IMR-90 (cell line): ENCODE data around the gene CMA1. TPM values are rescaled to one million over a fixed set of nuclear protein-coding genes. Genes with fewer than 3 reads are reported as not detected.

ENCODE experiments used
- ATAC-seq: fragments of 200-7000 bp; cut with Tn5 transposase; 2 replicates; pipeline ENCODE4 v1.9.1; 2020; ENCODE audit warnings: low read depth, mild to moderate bottlenecking, moderate library complexity
- BruUV-seq: library from RNA; stranded (reverse); fragments of 400-500 nt; replicated peaks from 2 replicates; lab custom pipeline; 2021; lab: Mats Ljungman, UMichigan
- CTCF ChIA-PET: fragments of 300-600 bp; formaldehyde crosslinking; extraction: SDS; loops from one replicate; lab custom pipeline; 2021; ENCODE audit warnings: antibody characterized with exemption; lab: Yijun Ruan, JAX
- POLR2A ChIA-PET: fragments of 300-600 bp; sonication (Branson Sonifier 250); formaldehyde crosslinking; loops from one replicate; lab custom pipeline; 2022; ENCODE audit warnings: antibody characterized with exemption; ENCODE audit not compliant: unreplicated experiment; lab: Charles Lee
- DNase-seq: peaks from one replicate; pipeline ENCODE4 v3.0.0; 2013
- H2AFZ ChIP-seq: replicated peaks from 2 replicates; pipeline ENCODE3; 2013; ENCODE audit warnings: low read length, mild to moderate bottlenecking; ENCODE audit not compliant: poor library complexity
- H2AK5ac ChIP-seq: 2 replicates; pipeline ENCODE4 v1.6.1; 2013; ENCODE audit warnings: low read depth, low read length, inconsistent platforms
- H2AK9ac ChIP-seq: replicated peaks from 2 replicates; pipeline ENCODE3; 2013; ENCODE audit warnings: mild to moderate bottlenecking, low read depth, low read length, moderate library complexity; ENCODE audit not compliant: poor library complexity
- H2BK120ac ChIP-seq: 2 replicates; pipeline ENCODE4 v1.6.1; 2013; ENCODE audit warnings: low read depth, low read length, inconsistent platforms
- H2BK15ac ChIP-seq: 3 replicates; pipeline ENCODE4 v1.6.1; 2013; ENCODE audit warnings: low read depth, low read length, inconsistent platforms
- H2BK20ac ChIP-seq: 2 replicates; pipeline ENCODE4 v1.6.1; 2013; ENCODE audit warnings: low read depth, mild to moderate bottlenecking, inconsistent platforms, low read length, moderate library complexity
- H2BK5ac ChIP-seq: 2 replicates; pipeline ENCODE4 v1.6.1; 2013; ENCODE audit warnings: mild to moderate bottlenecking, low read depth, low read length, inconsistent platforms; ENCODE audit not compliant: poor library complexity, severe bottlenecking
- H3K14ac ChIP-seq: replicated peaks from 2 replicates; pipeline ENCODE4 v1.6.1; 2013; ENCODE audit warnings: low read depth, low read length, inconsistent platforms
- H3K18ac ChIP-seq: 2 replicates; pipeline ENCODE4 v1.6.1; 2013; ENCODE audit warnings: low read depth, low read length, control low read depth
- H3K23ac ChIP-seq: 2 replicates; pipeline ENCODE4 v1.6.1; 2013; ENCODE audit warnings: low read depth, low read length, inconsistent platforms
- H3K27ac ChIP-seq: 2 replicates; pipeline ENCODE4 v1.5.1; 2013; ENCODE audit warnings: mild to moderate bottlenecking, control low read depth, low read length; ENCODE audit not compliant: insufficient read depth
- H3K27me3 ChIP-seq: 2 replicates; pipeline ENCODE4 v1.6.1; 2013; ENCODE audit warnings: low read length; ENCODE audit not compliant: control insufficient read depth, insufficient read depth
- H3K36me3 ChIP-seq: 2 replicates; pipeline ENCODE4 v1.6.1; 2013; ENCODE audit warnings: low read length, mixed read lengths; ENCODE audit not compliant: control insufficient read depth, insufficient read depth
- H3K4ac ChIP-seq: 2 replicates; pipeline ENCODE4 v1.6.1; 2013; ENCODE audit warnings: low read depth, low read length, inconsistent platforms
- H3K4me1 ChIP-seq: 2 replicates; pipeline ENCODE4 v1.6.1; 2013; ENCODE audit warnings: low read length, mixed read lengths; ENCODE audit not compliant: control insufficient read depth, insufficient read depth
- H3K4me2 ChIP-seq: 2 replicates; pipeline ENCODE4 v1.6.1; 2013; ENCODE audit warnings: low read depth, mild to moderate bottlenecking, control low read depth, low read length, moderate library complexity
- H3K4me3 ChIP-seq: 2 replicates; pipeline ENCODE4 v1.5.1; 2013; ENCODE audit warnings: low read depth, mild to moderate bottlenecking, control low read depth, low read length, moderate library complexity; ENCODE audit not compliant: insufficient read depth
- H3K56ac ChIP-seq: 2 replicates; pipeline ENCODE4 v1.6.1; 2013; ENCODE audit warnings: low read length, inconsistent platforms; ENCODE audit not compliant: insufficient read depth; ENCODE audit errors: extremely low read depth
- H3K79me1 ChIP-seq, 2 experiments: 2 replicates each; pipeline ENCODE4 v1.6.1; 2013; ENCODE audit warnings: low read length in 2 of 2, inconsistent platforms in 1 of 2, low read depth in 1 of 2
- H3K9ac ChIP-seq: 2 replicates; pipeline ENCODE4 v1.6.1; 2013; ENCODE audit warnings: low read depth, low read length, control low read depth
- H3K9me1 ChIP-seq: 2 replicates; pipeline ENCODE4 v1.6.1; 2013; ENCODE audit warnings: low read length, inconsistent platforms; ENCODE audit not compliant: insufficient read depth
- H3K9me3 ChIP-seq: 2 replicates; pipeline ENCODE4 v1.6.1; 2013; ENCODE audit warnings: low read length; ENCODE audit not compliant: control insufficient read depth, insufficient read depth
- H4K20me1 ChIP-seq: 2 replicates; pipeline ENCODE4 v1.6.1; 2013; ENCODE audit warnings: low read length, inconsistent platforms; ENCODE audit not compliant: insufficient read depth
- H4K5ac ChIP-seq: 2 replicates; pipeline ENCODE4 v1.6.1; 2013; ENCODE audit warnings: mild to moderate bottlenecking, low read depth, low read length, control low read depth
- H4K8ac ChIP-seq, 2 experiments: 2 replicates each; pipeline ENCODE4 v1.6.1; 2013; ENCODE audit warnings: low read depth in 2 of 2, low read length in 2 of 2, control low read depth in 1 of 2, inconsistent platforms in 1 of 2
- H4K91ac ChIP-seq: 2 replicates; pipeline ENCODE4 v1.6.1; 2013; ENCODE audit warnings: low read depth, low read length, inconsistent platforms; ENCODE audit not compliant: insufficient read depth
- BHLHE40 ChIP-seq: fragments of 150-350 bp; IDR thresholded peaks from 2 replicates; pipeline ENCODE4 v1.6.1; 2016; ENCODE audit warnings: mild to moderate bottlenecking, low read depth, low read length
- CHD1 ChIP-seq: IDR thresholded peaks from 2 replicates; pipeline ENCODE4 v1.6.1; 2012; ENCODE audit warnings: low read depth, low read length, improper control_type of control experiment
- ELK1 ChIP-seq: fragments of 150-350 bp; IDR thresholded peaks from 2 replicates; pipeline ENCODE4 v1.6.1; 2016; ENCODE audit warnings: low read depth, mild to moderate bottlenecking, low read length, moderate library complexity, borderline replicate concordance
- FOS ChIP-seq: fragments of 150-350 bp; IDR thresholded peaks from 2 replicates; pipeline ENCODE4 v1.6.1; 2016; ENCODE audit warnings: low read depth, low read length
- MAFK ChIP-seq: IDR thresholded peaks from 2 replicates; pipeline ENCODE4 v1.6.1; 2012; ENCODE audit warnings: low read depth, low read length, improper control_type of control experiment
- MAZ ChIP-seq: IDR thresholded peaks from 2 replicates; pipeline ENCODE4 v1.6.1; 2012; ENCODE audit warnings: low read depth, mild to moderate bottlenecking, low read length, improper control_type of control experiment, moderate library complexity, borderline replicate concordance
- MXI1 ChIP-seq: IDR thresholded peaks from 2 replicates; pipeline ENCODE4 v1.6.1; 2012; ENCODE audit warnings: low read depth, mild to moderate bottlenecking, low read length, moderate library complexity, borderline replicate concordance
- NFE2L2 ChIP-seq: fragments of 150-350 bp; IDR thresholded peaks from 2 replicates; pipeline ENCODE4 v1.6.1; 2016; ENCODE audit warnings: low read depth, mild to moderate bottlenecking, low read length
- POLR2A ChIP-seq: IDR thresholded peaks from 2 replicates; pipeline ENCODE4 v1.6.1; 2012; ENCODE audit warnings: mild to moderate bottlenecking, low read depth, low read length
- RAD21 ChIP-seq: IDR thresholded peaks from 2 replicates; pipeline ENCODE4 v1.6.1; 2012; ENCODE audit warnings: low read length, improper control_type of control experiment
- RCOR1 ChIP-seq: IDR thresholded peaks from 2 replicates; pipeline ENCODE4 v1.6.1; 2012; ENCODE audit warnings: mild to moderate bottlenecking, low read length, improper control_type of control experiment; ENCODE audit not compliant: insufficient replicate concordance
- RFX5 ChIP-seq: IDR thresholded peaks from 2 replicates; pipeline ENCODE4 v1.8.0; 2012; ENCODE audit warnings: low read depth, mild to moderate bottlenecking, low read length, moderate library complexity
- SMC3 ChIP-seq: fragments of 150-350 bp; IDR thresholded peaks from 2 replicates; pipeline ENCODE4 v1.6.1; 2016; ENCODE audit warnings: low read depth, mild to moderate bottlenecking, antibody characterized with exemption, low read length, moderate library complexity
- WGBS, 2 experiments: methylation state at CpG; one replicate each; pipeline versions ENCODE4 v1.1.5 to v1.1.7; 2013; ENCODE audit warnings: missing lambda C conversion rate in 2 of 2; ENCODE audit not compliant: insufficient read length in 1 of 2; ENCODE audit errors: extremely low coverage in 2 of 2; 5-methylcytosine and 5-hydroxymethylcytosine counted together
- dilution Hi-C: fragments of 300-500 bp; cut with HindIII; formaldehyde crosslinking; loops from one replicate; pipeline ENCODE4 v1.14.3; 2018; ENCODE audit warnings: low sequenced_read_pairs; ENCODE audit not compliant: unreplicated experiment
- in situ Hi-C: fragments of 300-500 bp; cut with MboI; formaldehyde crosslinking; loops from 3 replicates; pipeline ENCODE4 v1.14.3; 2019; ENCODE audit warnings: low sequenced_read_pairs, inconsistent platforms, mixed read lengths
- intact Hi-C: fragments of 100-400 bp; cut with micrococcal nuclease; formaldehyde crosslinking; loops from 2 replicates; pipeline ENCODE4 v1.10.0; 2022
- polyA plus RNA-seq, 3 experiments: library from polyadenylated mRNA; depleted of rRNA; stranded (reverse); fragments of >200 nt; gene quantifications; 2 replicates each; pipeline ENCODE4 v1.2.3, GENCODE V29; 2012; ENCODE audit warnings: low replicate concordance in 1 of 3
- total RNA-seq: library from RNA; depleted of rRNA; stranded (reverse); fragments of >200 nt; gene quantifications from 2 replicates; pipeline ENCODE4 v1.2.3, GENCODE V29; 2012
- TF ChIP-seq, protein P1 (sequence below): conservative IDR thresholded peaks from 2 replicates; pipeline ENCODE4 v1.5.1; 2012; ENCODE audit warnings: mild to moderate bottlenecking, low read depth, low read length, improper control_type of control experiment
- TF ChIP-seq, protein P2 (sequence below): fragments of 150-350 bp; IDR thresholded peaks from 2 replicates; pipeline ENCODE4 v1.6.1; 2017; ENCODE audit warnings: mild to moderate bottlenecking, antibody characterized with exemption, low read length, low read depth

The CMA1 gene
- total and polyA plus RNA-seq, 2 of the 4 experiments (the other 2 are of a cell fraction), result not detected

DNA sequence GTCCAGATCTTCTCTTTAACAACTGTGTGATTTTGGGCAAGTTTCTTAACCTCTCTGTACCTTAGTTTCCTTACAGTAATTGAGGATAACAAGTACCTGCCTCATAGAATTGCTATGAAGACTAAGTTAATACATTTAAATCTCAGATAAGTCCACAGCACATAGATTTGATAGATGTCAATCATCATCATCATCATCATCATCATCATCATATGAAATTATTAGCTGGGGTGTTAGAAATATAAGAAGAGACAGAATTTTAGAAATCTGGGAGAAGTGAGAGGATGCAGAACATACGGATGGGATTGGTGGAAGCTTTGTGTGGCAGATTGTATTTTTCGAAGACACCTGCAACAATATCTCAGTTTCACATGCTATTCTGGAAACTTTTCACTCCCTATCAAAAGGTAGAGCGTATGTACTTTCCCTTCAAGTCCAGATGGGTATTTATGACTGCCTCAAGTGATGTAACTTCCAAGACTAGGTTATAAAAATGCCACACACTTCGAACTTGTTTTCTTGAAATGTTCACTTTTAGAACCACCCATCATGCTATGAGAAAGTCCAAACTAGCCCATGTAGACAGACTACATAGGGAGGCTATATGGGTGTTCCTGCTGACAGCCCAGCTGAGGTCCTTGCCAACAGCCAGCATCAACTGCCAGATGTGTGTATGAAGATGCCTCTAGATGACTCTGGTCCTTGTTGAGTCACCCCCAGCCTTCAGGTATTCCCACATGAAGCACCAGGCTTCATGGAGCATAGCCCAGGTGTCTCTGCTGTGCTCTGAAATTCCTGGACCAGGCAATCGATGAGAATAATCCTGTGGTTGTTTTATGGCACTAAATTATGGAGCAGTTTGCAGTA is 44.8 kb downstream of the CMA1 start:
- in situ Hi-C loops, result no loop called here
- no peak for TF ChIP-seq BHLHE40
- TF ChIP-seq, protein P1, sequence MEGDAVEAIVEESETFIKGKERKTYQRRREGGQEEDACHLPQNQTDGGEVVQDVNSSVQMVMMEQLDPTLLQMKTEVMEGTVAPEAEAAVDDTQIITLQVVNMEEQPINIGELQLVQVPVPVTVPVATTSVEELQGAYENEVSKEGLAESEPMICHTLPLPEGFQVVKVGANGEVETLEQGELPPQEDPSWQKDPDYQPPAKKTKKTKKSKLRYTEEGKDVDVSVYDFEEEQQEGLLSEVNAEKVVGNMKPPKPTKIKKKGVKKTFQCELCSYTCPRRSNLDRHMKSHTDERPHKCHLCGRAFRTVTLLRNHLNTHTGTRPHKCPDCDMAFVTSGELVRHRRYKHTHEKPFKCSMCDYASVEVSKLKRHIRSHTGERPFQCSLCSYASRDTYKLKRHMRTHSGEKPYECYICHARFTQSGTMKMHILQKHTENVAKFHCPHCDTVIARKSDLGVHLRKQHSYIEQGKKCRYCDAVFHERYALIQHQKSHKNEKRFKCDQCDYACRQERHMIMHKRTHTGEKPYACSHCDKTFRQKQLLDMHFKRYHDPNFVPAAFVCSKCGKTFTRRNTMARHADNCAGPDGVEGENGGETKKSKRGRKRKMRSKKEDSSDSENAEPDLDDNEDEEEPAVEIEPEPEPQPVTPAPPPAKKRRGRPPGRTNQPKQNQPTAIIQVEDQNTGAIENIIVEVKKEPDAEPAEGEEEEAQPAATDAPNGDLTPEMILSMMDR, result no peak
- no peak for TF ChIP-seq MAFK
- no peak for TF ChIP-seq FOS
- TF ChIP-seq NFE2L2, result no peak
- TF ChIP-seq RCOR1, result no peak
- no peak for TF ChIP-seq MXI1
- TF ChIP-seq RFX5, result no peak
- TF ChIP-seq CHD1, result no peak
- no peak for TF ChIP-seq SMC3
- TF ChIP-seq POLR2A, result no peak
- no peak for TF ChIP-seq RAD21
- TF ChIP-seq MAZ, result no peak
- no peak for TF ChIP-seq ELK1
- TF ChIP-seq, protein P2, sequence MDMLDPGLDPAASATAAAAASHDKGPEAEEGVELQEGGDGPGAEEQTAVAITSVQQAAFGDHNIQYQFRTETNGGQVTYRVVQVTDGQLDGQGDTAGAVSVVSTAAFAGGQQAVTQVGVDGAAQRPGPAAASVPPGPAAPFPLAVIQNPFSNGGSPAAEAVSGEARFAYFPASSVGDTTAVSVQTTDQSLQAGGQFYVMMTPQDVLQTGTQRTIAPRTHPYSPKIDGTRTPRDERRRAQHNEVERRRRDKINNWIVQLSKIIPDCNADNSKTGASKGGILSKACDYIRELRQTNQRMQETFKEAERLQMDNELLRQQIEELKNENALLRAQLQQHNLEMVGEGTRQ, result no peak

More for the DNA sequence above, 44.8 kb downstream of the CMA1 start:
- H3K27me3 ChIP-seq, result no peaks in the 10 kb centered on the region
- no peak overlapping the region for H3K4me2 ChIP-seq
- H3K9ac ChIP-seq, result no peak overlapping the region
- no peak overlapping the region for H3K4ac ChIP-seq
- H2BK5ac ChIP-seq, result no peak overlapping the region
- no peak overlapping the region for H3K27ac ChIP-seq
- dilution Hi-C loops, result no loop called here
- no peak overlapping the region for H3K23ac ChIP-seq
- no peaks in the 10 kb centered on the region for H3K79me1 ChIP-seq
- no peak overlapping the region for H2AK5ac ChIP-seq
- no peaks in the 10 kb centered on the region for H3K36me3 ChIP-seq
- H3K4me1 ChIP-seq, result no peaks in the 10 kb centered on the region
- no peak overlapping the region for H3K14ac ChIP-seq
- H3K9me1 ChIP-seq, result no peaks in the 10 kb centered on the region
- no peaks in the 10 kb centered on the region for H3K9me3 ChIP-seq
- no peak overlapping the region for H3K18ac ChIP-seq
- POLR2A ChIA-PET, result no interaction called here
- H4K91ac ChIP-seq, result no peak overlapping the region
- no peaks in the 10 kb centered on the region for H4K20me1 ChIP-seq
- H3K4me3 ChIP-seq, result no peak overlapping the region
- H2BK20ac ChIP-seq, result no peak overlapping the region
- no CpG with 5 or more reads among the region's 5 CpGs for WGBS, 2 experiments
- DNase-seq, result no peak
- H2BK120ac ChIP-seq, result no peak overlapping the region
- H4K8ac ChIP-seq, result no peak overlapping the region
- H2AK9ac ChIP-seq, result no peak overlapping the region
- no peak overlapping the region for H2BK15ac ChIP-seq
- CTCF ChIA-PET, result no interaction called here
- intact Hi-C loops, result loop anchor here (10.0 kb wide), 1 partner anchor 162 kb away; no protein-coding TSS in a partner anchor
- no peak overlapping the region for H4K5ac ChIP-seq
- no peak overlapping the region for H3K56ac ChIP-seq
- no TSS peak for BruUV-seq
- no peak for ATAC-seq
- no peak overlapping the region for H2AFZ ChIP-seq
